HepG2 (cell line): ENCODE data around the gene GPS2. TPM values are rescaled to one million over a fixed set of nuclear protein-coding genes. Genes with fewer than 3 reads are reported as not detected.

Experiments used
- ATAC-seq: fragments of 200-7000 bp; cut with Tn5 transposase; 3 replicates; pipeline ENCODE4 v1.9.1; 2020; ENCODE audit warnings: mild to moderate bottlenecking, moderate library complexity
- BruUV-seq: library from RNA; stranded (reverse); fragments of 400-500 nt; replicated peaks from 2 replicates; lab custom pipeline; 2021; lab: Mats Ljungman, UMichigan
- CTCF ChIA-PET: fragments of 300-600 bp; formaldehyde crosslinking; extraction: SDS; loops from one replicate; lab custom pipeline; 2021; ENCODE audit warnings: low total read pairs, inconsistent platforms, low intra/inter-chr PET ratio; lab: Yijun Ruan, JAX
- POLR2A ChIA-PET: fragments of 350-600 bp; sonication (Branson Sonifier 250); formaldehyde crosslinking; loops from one replicate; lab custom pipeline; 2020; ENCODE audit warnings: antibody characterized with exemption, inconsistent platforms; lab: Yijun Ruan, JAX
- DNase-seq: peaks from one replicate; pipeline ENCODE4 v3.0.0-alpha.2; 2015; ENCODE audit warnings: low spot score
- FAIRE-seq: peaks from 3 replicates; lab custom pipeline; 2011; peaks lifted over from hg19 to GRCh38; lab: Jason Lieb, UNC
- H2AFZ ChIP-seq: one replicate; pipeline ENCODE4 v1.6.1; 2011; ENCODE audit warnings: low read length, inconsistent platforms
- H3K27ac ChIP-seq: fragments of 300-600 bp; 3 replicates; pipeline ENCODE4 v1.8.0; 2011; ENCODE audit warnings: mixed run types, mild to moderate bottlenecking, mixed read lengths, low read length, inconsistent platforms; ENCODE audit not compliant: insufficient read depth; ENCODE audit errors: extremely low read length
- H3K27me3 ChIP-seq, 2 experiments: fragments of 200-600 bp in 1 of 2; 2 replicates in 1 of 2; 3 replicates in 1 of 2; pipeline versions ENCODE4 v1.6.0 to v1.8.0; 2011; ENCODE audit warnings: low read length in 2 of 2, mild to moderate bottlenecking in 2 of 2, moderate library complexity in 2 of 2, inconsistent platforms in 1 of 2; ENCODE audit not compliant: insufficient read depth in 2 of 2, control insufficient read depth in 1 of 2
- H3K36me3 ChIP-seq, 2 experiments: fragments of 200-600 bp in 1 of 2; replicated peaks in 1 of 2; 2 replicates in 1 of 2; 3 replicates in 1 of 2; pipeline versions ENCODE4 v1.5.1 to v1.8.0; 2011; ENCODE audit warnings: low read length in 2 of 2, inconsistent platforms in 1 of 2; ENCODE audit not compliant: insufficient read depth in 2 of 2, control insufficient read depth in 1 of 2
- H3K4me1 ChIP-seq: 2 replicates; pipeline ENCODE4 v1.5.1; 2012; ENCODE audit warnings: low read length, inconsistent platforms; ENCODE audit not compliant: insufficient read depth
- H3K4me2 ChIP-seq: 2 replicates; pipeline ENCODE4 v1.6.0; 2011; ENCODE audit warnings: low read depth, low read length, inconsistent platforms
- H3K4me3 ChIP-seq, 3 experiments: fragments of 200-600 bp in 1 of 3; sonication (generic), shearing (Covaris generic) in 1 of 3; replicated peaks in 1 of 3; 2 replicates each; pipeline ENCODE4 v1.5.1; 2011 to 2016; ENCODE audit warnings: low read length in 3 of 3, inconsistent platforms in 2 of 3, low read depth in 2 of 3, mild to moderate bottlenecking in 2 of 3, control low read depth in 1 of 3, mixed read lengths in 1 of 3; ENCODE audit not compliant: insufficient read depth in 1 of 3
- H3K79me2 ChIP-seq: one replicate; pipeline ENCODE4 v1.6.1; 2011; ENCODE audit warnings: low read length, inconsistent platforms; ENCODE audit not compliant: insufficient read depth
- H3K9ac ChIP-seq: 2 replicates; pipeline ENCODE4 v1.6.0; 2011; ENCODE audit warnings: mild to moderate bottlenecking, low read depth, low read length, inconsistent platforms; ENCODE audit not compliant: insufficient read depth
- H3K9me3 ChIP-seq: 2 replicates; pipeline ENCODE4 v1.5.1; 2012; ENCODE audit warnings: mild to moderate bottlenecking, low read length
- H4K20me1 ChIP-seq: 2 replicates; pipeline ENCODE4 v1.6.0; 2011; ENCODE audit warnings: inconsistent platforms, mild to moderate bottlenecking, low read length, moderate library complexity; ENCODE audit not compliant: insufficient read depth
- PATZ1 ChIP-seq: sonication (generic); formaldehyde crosslinking; IDR thresholded peaks from 2 replicates; pipeline ENCODE4 v1.4.0; 2020; ENCODE audit warnings: missing genetic modification reagents
- ZNF431 ChIP-seq: sonication (generic); formaldehyde crosslinking; IDR thresholded peaks from 2 replicates; pipeline ENCODE4 v1.9.0; 2022; ENCODE audit warnings: missing genetic modification reagents, low read depth, mild to moderate bottlenecking, borderline replicate concordance
- ZNF589 ChIP-seq: sonication (generic); formaldehyde crosslinking; conservative IDR thresholded peaks from 2 replicates; pipeline ENCODE4 v1.8.0; 2022; ENCODE audit warnings: mild to moderate bottlenecking, moderate library complexity, missing genetic modification reagents
- WGBS: methylation state at CpG from one replicate; pipeline ENCODE4 v1.1.6; 2017; ENCODE audit warnings: low lambda C conversion rate; 5-methylcytosine and 5-hydroxymethylcytosine counted together
- in situ Hi-C: cut with HindIII; loops from 2 replicates; pipeline ENCODE4 v1.10.0; 2017; ENCODE audit warnings: low pct_unique_long_range_greater_than_20kb; ENCODE audit not compliant: extremely low pct_ligation_motif_present
- intact Hi-C: fragments of 100-400 bp; cut with micrococcal nuclease; formaldehyde crosslinking; loops from one replicate; pipeline ENCODE4 v1.10.0; 2022; ENCODE audit not compliant: unreplicated experiment
- polyA plus RNA-seq, 8 experiments: library from polyadenylated mRNA; depleted of rRNA in 3 of 8; stranded (reverse) in 7 of 8; unstranded in 1 of 8; fragments of >200 nt; fragmentation: Illumina TruSeq in 4 of 8; extraction: Trizol in 4 of 8; gene quantifications; 2 replicates each; pipeline versions ENCODE4 v1.2.1 to v1.2.3, GENCODE V29; 2011 to 2016; ENCODE audit warnings: low read depth in 4 of 8, missing spikeins in 1 of 8, mixed read lengths in 1 of 8; ENCODE audit not compliant: insufficient read depth in 1 of 8
- total RNA-seq, 5 experiments: library from RNA; depleted of rRNA; stranded (reverse); fragments of >200 nt; fragmentation: Illumina TruSeq; extraction: Trizol; gene quantifications; 2 replicates each; pipeline ENCODE4 v1.2.3, GENCODE V29; 2016; ENCODE audit warnings: low read depth in 1 of 5
- TF ChIP-seq, protein P1 (sequence below), 2 experiments: sonication (generic) in 1 of 2; formaldehyde crosslinking in 1 of 2; IDR thresholded peaks; 2 replicates each; pipeline versions ENCODE4 v1.4.0 to v1.6.1; 2018 to 2020; ENCODE audit warnings: missing genetic modification reagents in 2 of 2, borderline replicate concordance in 1 of 2, low read depth in 1 of 2, mild to moderate bottlenecking in 1 of 2, missing biosample characterization in 1 of 2
- TF ChIP-seq, protein P2 (sequence below): sonication (generic); formaldehyde crosslinking; IDR thresholded peaks from 2 replicates; pipeline ENCODE4; 2020; ENCODE audit warnings: missing genetic modification reagents, mild to moderate bottlenecking, borderline replicate concordance
- TF ChIP-seq, protein P3 (sequence below): sonication (generic); formaldehyde crosslinking; IDR thresholded peaks from 2 replicates; pipeline ENCODE4 v1.5.1; 2020; ENCODE audit warnings: mild to moderate bottlenecking, missing genetic modification reagents, moderate library complexity

The GPS2 gene
- total and polyA plus RNA-seq, 2 of the 13 experiments (the other 11 are each of a cell fraction or from before 2014, with no cell fraction given), result 58.0 to 59.4 TPM

GRCh38 chr17:7315570-7316235 lies 543 bp upstream of the GPS2 start:
- H2AFZ ChIP-seq, result no peak overlapping the region
- H3K4me1 ChIP-seq, result peaks cover 33% of the 10 kb centered on the region
- peaks cover 27% of the 10 kb centered on the region for H4K20me1 ChIP-seq
- peaks cover 18 to 49% of the 10 kb centered on the region in 2 experiments for H3K36me3 ChIP-seq
- peak overlapping the region; percentile 82 to 89 (median 82) for H3K4me3 ChIP-seq
- ChIA-PET CTCF (no interaction called here), POLR2A (interaction anchor here (1.1 to 5.8 kb wide), 2 partner anchors 13 to 136 kb away, joined by 3 to 47 read pairs; partner anchors contain the start of genes ASGR1 and NEURL4)
- H3K4me2 ChIP-seq, result peak overlapping the region; percentile 69
- WGBS, result 43% methylated on average over 16 of the region's 30 CpGs
- intact Hi-C loops, result no loop called here
- H3K27me3 ChIP-seq, result no peaks in the 10 kb centered on the region
- no peaks in the 10 kb centered on the region for H3K9me3 ChIP-seq
- in situ Hi-C loops, result no loop called here
- BruUV-seq, result no TSS peak
- FAIRE-seq, result no peak
- peak overlapping the region; percentile 75 for H3K9ac ChIP-seq
- ATAC-seq, result no peak; the same call in 2 of the 3 replicates
- H3K79me2 ChIP-seq, result peaks cover 20% of the 10 kb centered on the region
- DNase-seq, result no peak
- H3K27ac ChIP-seq, result peak overlapping the region; percentile 60
- TF ChIP-seq ZNF589 (CRISPR knock-in tag) (0 out of 2 replicates have a peak, but pooled peaks have one; percentile 7), PATZ1 (CRISPR knock-in tag) (no peak), ZNF431 (CRISPR knock-in tag) (no peak)
- TF ChIP-seq, protein P1, sequence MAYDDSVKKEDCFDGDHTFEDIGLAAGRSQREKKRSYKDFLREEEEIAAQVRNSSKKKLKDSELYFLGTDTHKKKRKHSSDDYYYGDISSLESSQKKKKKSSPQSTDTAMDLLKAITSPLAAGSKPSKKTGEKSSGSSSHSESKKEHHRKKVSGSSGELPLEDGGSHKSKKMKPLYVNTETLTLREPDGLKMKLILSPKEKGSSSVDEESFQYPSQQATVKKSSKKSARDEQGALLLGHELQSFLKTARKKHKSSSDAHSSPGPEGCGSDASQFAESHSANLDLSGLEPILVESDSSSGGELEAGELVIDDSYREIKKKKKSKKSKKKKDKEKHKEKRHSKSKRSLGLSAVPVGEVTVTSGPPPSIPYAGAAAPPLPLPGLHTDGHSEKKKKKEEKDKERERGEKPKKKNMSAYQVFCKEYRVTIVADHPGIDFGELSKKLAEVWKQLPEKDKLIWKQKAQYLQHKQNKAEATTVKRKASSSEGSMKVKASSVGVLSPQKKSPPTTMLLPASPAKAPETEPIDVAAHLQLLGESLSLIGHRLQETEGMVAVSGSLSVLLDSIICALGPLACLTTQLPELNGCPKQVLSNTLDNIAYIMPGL (CRISPR knock-in tag; IDR thresholded peaks at IDR 0.05; ENCODE audit: borderline replicate concordance in 1 of 2, low read depth in 1 of 2), result 0 out of 4 replicates have a peak, but pooled peaks of 1 of the 2 experiments have one; percentile 13
- TF ChIP-seq, protein P2, sequence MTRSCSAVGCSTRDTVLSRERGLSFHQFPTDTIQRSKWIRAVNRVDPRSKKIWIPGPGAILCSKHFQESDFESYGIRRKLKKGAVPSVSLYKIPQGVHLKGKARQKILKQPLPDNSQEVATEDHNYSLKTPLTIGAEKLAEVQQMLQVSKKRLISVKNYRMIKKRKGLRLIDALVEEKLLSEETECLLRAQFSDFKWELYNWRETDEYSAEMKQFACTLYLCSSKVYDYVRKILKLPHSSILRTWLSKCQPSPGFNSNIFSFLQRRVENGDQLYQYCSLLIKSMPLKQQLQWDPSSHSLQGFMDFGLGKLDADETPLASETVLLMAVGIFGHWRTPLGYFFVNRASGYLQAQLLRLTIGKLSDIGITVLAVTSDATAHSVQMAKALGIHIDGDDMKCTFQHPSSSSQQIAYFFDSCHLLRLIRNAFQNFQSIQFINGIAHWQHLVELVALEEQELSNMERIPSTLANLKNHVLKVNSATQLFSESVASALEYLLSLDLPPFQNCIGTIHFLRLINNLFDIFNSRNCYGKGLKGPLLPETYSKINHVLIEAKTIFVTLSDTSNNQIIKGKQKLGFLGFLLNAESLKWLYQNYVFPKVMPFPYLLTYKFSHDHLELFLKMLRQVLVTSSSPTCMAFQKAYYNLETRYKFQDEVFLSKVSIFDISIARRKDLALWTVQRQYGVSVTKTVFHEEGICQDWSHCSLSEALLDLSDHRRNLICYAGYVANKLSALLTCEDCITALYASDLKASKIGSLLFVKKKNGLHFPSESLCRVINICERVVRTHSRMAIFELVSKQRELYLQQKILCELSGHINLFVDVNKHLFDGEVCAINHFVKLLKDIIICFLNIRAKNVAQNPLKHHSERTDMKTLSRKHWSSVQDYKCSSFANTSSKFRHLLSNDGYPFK (CRISPR knock-in tag), result peak; percentile 13; the same call in 1 of the 2 replicates
- TF ChIP-seq, protein P3, sequence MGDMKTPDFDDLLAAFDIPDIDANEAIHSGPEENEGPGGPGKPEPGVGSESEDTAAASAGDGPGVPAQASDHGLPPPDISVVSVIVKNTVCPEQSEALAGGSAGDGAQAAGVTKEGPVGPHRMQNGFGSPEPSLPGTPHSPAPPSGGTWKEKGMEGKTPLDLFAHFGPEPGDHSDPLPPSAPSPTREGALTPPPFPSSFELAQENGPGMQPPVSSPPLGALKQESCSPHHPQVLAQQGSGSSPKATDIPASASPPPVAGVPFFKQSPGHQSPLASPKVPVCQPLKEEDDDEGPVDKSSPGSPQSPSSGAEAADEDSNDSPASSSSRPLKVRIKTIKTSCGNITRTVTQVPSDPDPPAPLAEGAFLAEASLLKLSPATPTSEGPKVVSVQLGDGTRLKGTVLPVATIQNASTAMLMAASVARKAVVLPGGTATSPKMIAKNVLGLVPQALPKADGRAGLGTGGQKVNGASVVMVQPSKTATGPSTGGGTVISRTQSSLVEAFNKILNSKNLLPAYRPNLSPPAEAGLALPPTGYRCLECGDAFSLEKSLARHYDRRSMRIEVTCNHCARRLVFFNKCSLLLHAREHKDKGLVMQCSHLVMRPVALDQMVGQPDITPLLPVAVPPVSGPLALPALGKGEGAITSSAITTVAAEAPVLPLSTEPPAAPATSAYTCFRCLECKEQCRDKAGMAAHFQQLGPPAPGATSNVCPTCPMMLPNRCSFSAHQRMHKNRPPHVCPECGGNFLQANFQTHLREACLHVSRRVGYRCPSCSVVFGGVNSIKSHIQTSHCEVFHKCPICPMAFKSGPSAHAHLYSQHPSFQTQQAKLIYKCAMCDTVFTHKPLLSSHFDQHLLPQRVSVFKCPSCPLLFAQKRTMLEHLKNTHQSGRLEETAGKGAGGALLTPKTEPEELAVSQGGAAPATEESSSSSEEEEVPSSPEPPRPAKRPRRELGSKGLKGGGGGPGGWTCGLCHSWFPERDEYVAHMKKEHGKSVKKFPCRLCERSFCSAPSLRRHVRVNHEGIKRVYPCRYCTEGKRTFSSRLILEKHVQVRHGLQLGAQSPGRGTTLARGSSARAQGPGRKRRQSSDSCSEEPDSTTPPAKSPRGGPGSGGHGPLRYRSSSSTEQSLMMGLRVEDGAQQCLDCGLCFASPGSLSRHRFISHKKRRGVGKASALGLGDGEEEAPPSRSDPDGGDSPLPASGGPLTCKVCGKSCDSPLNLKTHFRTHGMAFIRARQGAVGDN (CRISPR knock-in tag), result peak; percentile 16
